ENCODE results near the gene ATN1. TPM values are rescaled to one million over a fixed set of nuclear protein-coding genes. Genes with fewer than 3 reads are reported as not detected.
"Not testable (repeated sequence)": the region's sequence is repeated elsewhere in the genome, so short reads cannot be mapped to it uniquely, and the experiment has no call there.

Gene ATN1
- total RNA-seq, 5 donors from 2014 or later (not counting 1 experiment from before 2014, with no cell fraction given): 34.7 to 44.3 (median 41.7) TPM

DNA sequence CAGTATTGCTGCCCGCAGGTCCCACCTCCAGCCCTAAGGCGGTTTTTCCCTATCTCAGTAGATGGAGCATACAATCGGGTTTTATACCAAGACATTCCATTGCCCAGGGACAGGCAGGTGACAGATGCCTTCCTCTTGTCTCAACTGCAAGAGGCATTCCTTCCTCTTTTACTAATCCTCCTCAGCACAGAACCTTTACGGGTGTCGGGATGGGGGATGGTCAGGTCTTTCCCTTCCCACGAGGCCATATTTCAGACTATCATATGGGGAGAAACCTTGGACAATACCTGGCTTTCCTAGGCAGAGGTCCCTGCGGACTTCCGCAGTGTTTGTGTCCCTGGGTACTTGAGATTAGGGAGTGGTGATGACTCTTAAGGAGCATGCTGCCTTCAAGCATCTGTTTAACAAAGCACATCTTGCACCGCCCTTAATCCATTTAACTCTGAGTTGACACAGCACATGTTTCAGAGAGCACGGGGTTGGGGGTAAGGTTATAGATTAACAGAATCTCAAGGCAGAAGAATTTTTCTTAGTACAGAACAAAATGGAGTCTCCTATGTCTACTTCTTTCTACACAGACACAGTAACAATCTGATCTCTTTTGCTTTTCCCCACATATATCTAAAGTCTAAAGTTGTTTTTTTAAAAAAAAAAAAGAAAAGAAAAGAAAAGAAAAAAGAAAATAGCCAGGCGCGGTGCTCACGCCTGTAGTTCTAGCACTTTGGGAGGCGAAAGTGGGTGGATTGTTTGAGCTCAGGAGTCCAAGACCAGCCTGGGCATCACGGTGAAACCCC lies 41.4 kb upstream of the ATN1 start:
- H3K9me3 ChIP-seq; H3K27me3 Mint-ChIP-seq; H3K36me3 ChIP-seq (ENCODE audit: control insufficient read depth in 2 of 2, extremely low read depth in 1 of 2, insufficient read depth in 1 of 2, low read length in 1 of 2); H3K4me1 ChIP-seq (ENCODE audit: control insufficient read depth in 1 of 2, extremely low read depth in 1 of 2, insufficient read depth in 2 of 2, low read length in 2 of 2); H3K9me3 Mint-ChIP-seq; H3K4me3 ChIP-seq (ENCODE audit: control insufficient read depth in 1 of 2, extremely low read depth in 1 of 2, low read length in 1 of 2); H3K27me3 ChIP-seq (replicated peaks in 1 of 2; ENCODE audit: control insufficient read depth in 2 of 2, extremely low read depth in 1 of 2, insufficient read depth in 2 of 2, low read length in 1 of 2); H3K27ac ChIP-seq (ENCODE audit: low read length); ATAC-seq (replicated peaks in 1 of 4); H3K4me3 Mint-ChIP-seq; H3K36me3 Mint-ChIP-seq; H3K27ac Mint-ChIP-seq; DNase-seq: not testable (repeated sequence)
- WGBS (ENCODE audit: insufficient coverage): no CpG with 5 or more reads among the region's 15 CpGs
- ChIA-PET POLR2A (interaction anchor here in 1 of 2 donors (0.8 kb wide), 1 partner anchor 813 kb away, joined by 4 read pairs; no protein-coding TSS in a partner anchor), CTCF (interaction anchor here (0.6 to 0.7 kb wide), 2 partner anchors 134 to 210 kb away, joined by 3 to 4 read pairs; no protein-coding TSS in a partner anchor)
- H3K4me1 Mint-ChIP-seq: peaks cover 8 to 10% (median 10%) of the 10 kb centered on the region in 3 donors

DNA sequence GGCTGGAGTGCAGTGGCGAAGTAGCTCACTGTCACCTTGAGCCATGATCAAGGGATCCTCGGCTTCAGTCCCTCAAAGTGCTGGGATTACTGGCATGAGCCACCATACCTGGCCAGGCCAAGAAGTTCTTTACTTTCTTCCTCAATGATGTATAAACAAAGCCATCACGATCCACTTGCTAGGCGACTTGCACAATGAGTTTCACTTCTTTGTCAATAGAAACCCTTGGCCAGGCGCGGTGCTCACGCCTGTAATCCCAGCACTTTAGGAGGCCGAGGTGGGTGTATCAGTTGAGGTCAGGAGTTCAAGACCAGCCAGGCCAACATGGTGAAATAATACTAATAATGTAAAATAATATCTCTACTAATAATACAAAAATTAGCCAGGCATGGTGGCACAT lies 40.3 kb upstream of the ATN1 start:
- no peaks in the 10 kb centered on the region for H3K9me3 ChIP-seq
- no peaks in the 10 kb centered on the region for H3K27me3 Mint-ChIP-seq
- H3K4me3 Mint-ChIP-seq: no peak overlapping the region
- H3K27ac ChIP-seq (ENCODE audit: low read length): no peak overlapping the region
- POLR2A ChIA-PET: interaction anchor here in 1 of 2 donors (0.7 kb wide), 1 partner anchor 17 kb away, joined by 3 read pairs; no protein-coding TSS in a partner anchor
- no peaks in the 10 kb centered on the region for H3K9me3 Mint-ChIP-seq
- no peak overlapping the region for H3K27ac Mint-ChIP-seq
- H3K4me1 ChIP-seq (ENCODE audit: control insufficient read depth in 1 of 2, extremely low read depth in 1 of 2, insufficient read depth in 2 of 2, low read length in 2 of 2): peaks cover 3 to 16% of the 10 kb centered on the region in 2 experiments
- H3K36me3 Mint-ChIP-seq: peaks cover 3% of the 10 kb centered on the region
- H3K4me1 Mint-ChIP-seq: peaks cover 13% of the 10 kb centered on the region in 3 donors
- H3K4me3 ChIP-seq (ENCODE audit: control insufficient read depth in 1 of 2, extremely low read depth in 1 of 2, low read length in 1 of 2): no peak overlapping the region
- H3K36me3 ChIP-seq (ENCODE audit: control insufficient read depth in 2 of 2, extremely low read depth in 1 of 2, insufficient read depth in 1 of 2, low read length in 1 of 2): peaks cover 4 to 10% of the 10 kb centered on the region in 2 donors
- ATAC-seq (replicated peaks in 1 of 4) (no peak), DNase-seq (no peak)
- no peaks in the 10 kb centered on the region for H3K27me3 ChIP-seq (replicated peaks in 1 of 2; ENCODE audit: control insufficient read depth in 2 of 2, extremely low read depth in 1 of 2, insufficient read depth in 2 of 2, low read length in 1 of 2)
- CTCF ChIA-PET: interaction anchor here in 1 of 2 donors (0.6 kb wide), 1 partner anchor 209 kb away, joined by 4 read pairs; no protein-coding TSS in a partner anchor
- WGBS (ENCODE audit: insufficient coverage): 96% methylated on average over 4 of the region's 8 CpGs

DNA sequence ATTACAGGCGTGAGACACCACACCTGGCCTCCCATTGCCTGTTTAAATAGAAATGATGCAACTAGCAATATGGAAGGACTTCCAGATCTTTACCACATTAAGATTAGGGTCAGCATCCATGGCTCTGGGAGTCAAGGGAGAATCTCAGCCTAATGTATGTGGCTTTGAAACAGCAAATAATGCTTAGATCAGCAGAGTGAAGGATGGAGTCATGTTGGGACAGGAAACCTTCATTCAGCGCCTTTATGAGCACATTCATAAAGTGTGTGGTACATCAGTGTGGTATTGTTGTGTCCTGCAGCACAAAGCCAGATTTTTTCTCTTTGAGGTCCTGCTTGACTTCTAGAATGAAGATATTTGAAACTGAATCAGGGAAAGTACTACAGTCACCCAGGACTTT lies 39.4 kb upstream of the ATN1 start:
- Mint-ChIP-seq H3K4me1 (peaks cover 13 to 15% (median 13%) of the 10 kb centered on the region in 3 donors), H3K4me3 (no peak overlapping the region), H3K9me3 (no peaks in the 10 kb centered on the region), H3K36me3 (peaks cover 3% of the 10 kb centered on the region), H3K27ac (no peak overlapping the region), H3K27me3 (no peaks in the 10 kb centered on the region)
- Histone ChIP-seq H3K4me1 (ENCODE audit: control insufficient read depth in 1 of 2, extremely low read depth in 1 of 2, insufficient read depth in 2 of 2, low read length in 2 of 2) (peaks cover 3 to 16% of the 10 kb centered on the region in 2 experiments), H3K4me3 (ENCODE audit: control insufficient read depth in 1 of 2, extremely low read depth in 1 of 2, low read length in 1 of 2) (no peak overlapping the region), H3K27me3 (replicated peaks in 1 of 2; ENCODE audit: control insufficient read depth in 2 of 2, extremely low read depth in 1 of 2, insufficient read depth in 2 of 2, low read length in 1 of 2) (no peaks in the 10 kb centered on the region), H3K27ac (ENCODE audit: low read length) (no peak overlapping the region), H3K36me3 (ENCODE audit: control insufficient read depth in 2 of 2, extremely low read depth in 1 of 2, insufficient read depth in 1 of 2, low read length in 1 of 2) (peaks cover 4 to 10% of the 10 kb centered on the region in 2 donors), H3K9me3 (no peaks in the 10 kb centered on the region)
- POLR2A ChIA-PET: no interaction called here
- CTCF ChIA-PET: no interaction called here
- 90% methylated on average over 2 of the region's 2 CpGs for WGBS (ENCODE audit: insufficient coverage)
- DNase-seq: no peak
- no peak for ATAC-seq (replicated peaks in 1 of 4)

DNA sequence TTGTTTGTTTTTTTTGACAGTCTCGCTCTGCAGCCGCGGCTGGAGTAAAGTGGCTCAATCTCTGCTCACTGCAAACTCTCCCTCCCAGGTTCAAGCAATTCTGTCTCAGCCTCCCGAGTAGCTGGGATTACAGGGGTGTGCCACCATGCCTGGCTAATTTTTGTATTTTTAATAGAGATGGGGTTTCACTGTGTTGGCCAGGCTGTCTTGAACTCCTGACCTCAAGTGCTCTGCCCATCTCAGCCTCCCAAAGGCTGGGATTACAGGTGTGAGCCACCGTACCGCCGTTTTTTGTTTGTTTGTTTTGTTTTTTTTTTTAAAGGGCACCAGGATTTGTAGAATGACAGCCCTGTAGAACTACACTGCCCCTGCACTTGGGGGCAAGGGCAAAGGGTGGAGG lies 39.0 kb upstream of the ATN1 start:
- H3K27me3 Mint-ChIP-seq; ATAC-seq (replicated peaks in 1 of 4); H3K9me3 ChIP-seq; H3K9me3 Mint-ChIP-seq; DNase-seq; H3K36me3 Mint-ChIP-seq; H3K27ac ChIP-seq (ENCODE audit: low read length); H3K27me3 ChIP-seq (replicated peaks in 1 of 2; ENCODE audit: control insufficient read depth in 2 of 2, extremely low read depth in 1 of 2, insufficient read depth in 2 of 2, low read length in 1 of 2); CTCF ChIA-PET; H3K27ac Mint-ChIP-seq; H3K4me3 ChIP-seq (ENCODE audit: control insufficient read depth in 1 of 2, extremely low read depth in 1 of 2, low read length in 1 of 2); H3K4me3 Mint-ChIP-seq; H3K36me3 ChIP-seq (ENCODE audit: control insufficient read depth in 2 of 2, extremely low read depth in 1 of 2, insufficient read depth in 1 of 2, low read length in 1 of 2); POLR2A ChIA-PET: not testable (repeated sequence)
- peaks cover 3 to 16% of the 10 kb centered on the region in 2 experiments for H3K4me1 ChIP-seq (ENCODE audit: control insufficient read depth in 1 of 2, extremely low read depth in 1 of 2, insufficient read depth in 2 of 2, low read length in 2 of 2)
- no CpG with 5 or more reads among the region's 7 CpGs for whole genome bisulfite sequencing (ENCODE audit: insufficient coverage)
- H3K4me1 Mint-ChIP-seq: peaks cover 13 to 15% (median 13%) of the 10 kb centered on the region in 3 donors

DNA sequence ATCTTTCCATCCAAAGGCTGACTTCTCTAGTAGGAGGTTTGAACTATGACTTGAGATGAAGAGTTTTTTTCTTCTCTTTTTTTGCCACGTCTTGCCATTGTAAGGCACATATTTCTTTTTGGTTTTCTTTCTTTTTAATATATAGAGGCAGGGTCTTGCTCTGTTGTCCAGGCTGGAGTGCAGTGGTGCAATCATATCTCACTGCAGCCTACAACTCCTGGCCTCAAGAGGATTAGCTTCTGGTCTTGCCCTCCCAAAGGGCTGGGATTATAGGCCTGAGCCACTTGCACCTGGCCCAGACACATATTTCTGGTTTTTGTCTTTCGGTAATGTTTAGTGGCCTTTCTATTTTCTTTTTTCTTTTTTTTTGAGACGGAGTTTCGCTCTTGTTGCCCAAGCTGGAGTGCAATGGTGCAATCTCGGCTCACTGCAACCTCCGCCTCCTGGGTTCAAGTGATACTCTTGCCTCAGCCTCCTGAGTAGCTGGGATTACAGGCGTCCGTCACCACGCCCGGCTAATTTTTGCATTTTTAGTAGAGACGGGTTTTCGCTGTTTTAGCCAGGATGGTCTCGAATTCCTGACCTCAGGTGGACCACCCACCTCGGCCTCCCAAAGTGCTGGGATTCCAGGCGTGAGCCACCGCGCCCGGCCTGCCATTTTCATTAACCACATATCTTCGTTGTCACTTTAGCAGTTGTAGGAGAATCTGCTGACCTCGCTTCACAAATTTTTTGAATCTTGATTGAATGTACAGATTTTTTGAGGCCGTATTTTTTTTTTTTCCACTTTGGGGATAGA lies 37.8 kb upstream of the ATN1 start:
- peak overlapping the region; percentile 77 to 80 (median 80) for H3K4me3 Mint-ChIP-seq
- peaks cover 13 to 15% (median 13%) of the 10 kb centered on the region in 3 donors for H3K4me1 Mint-ChIP-seq
- H3K27me3 Mint-ChIP-seq; CTCF ChIA-PET; H3K9me3 Mint-ChIP-seq; DNase-seq; H3K36me3 ChIP-seq (ENCODE audit: control insufficient read depth in 2 of 2, extremely low read depth in 1 of 2, insufficient read depth in 1 of 2, low read length in 1 of 2); H3K9me3 ChIP-seq; H3K4me3 ChIP-seq (ENCODE audit: control insufficient read depth in 1 of 2, extremely low read depth in 1 of 2, low read length in 1 of 2); H3K27me3 ChIP-seq (replicated peaks in 1 of 2; ENCODE audit: control insufficient read depth in 2 of 2, extremely low read depth in 1 of 2, insufficient read depth in 2 of 2, low read length in 1 of 2); ATAC-seq (replicated peaks in 1 of 4); H3K36me3 Mint-ChIP-seq: not testable (repeated sequence)
- peak overlapping the region; percentile 89 to 90 for H3K27ac Mint-ChIP-seq
- Histone ChIP-seq H3K27ac (ENCODE audit: low read length) (peak overlapping the region; percentile 78), H3K4me1 (ENCODE audit: control insufficient read depth in 1 of 2, extremely low read depth in 1 of 2, insufficient read depth in 2 of 2, low read length in 2 of 2) (peaks cover 3 to 16% of the 10 kb centered on the region in 2 experiments)
- 95% methylated on average over 14 of the region's 21 CpGs for WGBS (ENCODE audit: insufficient coverage)
- POLR2A ChIA-PET: interaction anchor here in 1 of 2 donors (0.6 kb wide), 2 partner anchors 262 to 1046 kb away, joined by 6 to 7 read pairs; no protein-coding TSS in a partner anchor
